Spleen (tissue), 7 donors: Measurements from ENCODE around the gene AKAP14.

Experiments
- CTCF ChIP-seq, 11 experiments: fragments of 200-600 bp in 7 of 11; fragments of 450-650 bp in 4 of 11; sonication (generic) in 4 of 11; IDR thresholded peaks in 8 of 11; conservative IDR thresholded peaks in 3 of 11; 1 replicate in 7 of 11; 2 replicates in 4 of 11; pipeline versions ENCODE4 v1.4.0 to v1.8.0; 2016 to 2021; ENCODE audit warnings: antibody characterized with exemption in 11 of 11, inconsistent platforms in 4 of 11, mild to moderate bottlenecking in 1 of 11
- POLR2A ChIP-seq, 3 donors: fragments of 450-650 bp; IDR thresholded peaks; one replicate each; pipeline ENCODE4 v1.5.1; 2017; ENCODE audit warnings: antibody characterized with exemption in 3 of 3, mild to moderate bottlenecking in 1 of 3
- POLR2AphosphoS5 ChIP-seq, 3 donors: sonication (generic); formaldehyde crosslinking; IDR thresholded peaks; one replicate each; pipeline ENCODE4 v1.5.1; 2017; ENCODE audit warnings: antibody characterized with exemption in 3 of 3
- donor health status: DM: no; HTN: no; CAD: no; lungs with moderate emphysema.
- donor health status: DM: no; HTN: no; CAD: no.
- donor health status: DM: no; HTN: no; CAD: no.

GRCh38 chrX:119871599-119872395, 23.9 kb upstream of the AKAP14 start, which contains the start of the genes NDUFA1 and RNF113A:
- TF ChIP-seq CTCF (IDR thresholded peaks at IDR 0.05 in 8 of 11, conservative IDR thresholded peaks at IDR 0.05 in 3 of 11) (peak in 1 of 11 experiments; percentile 23), POLR2A (IDR thresholded peaks at IDR 0.05) (peak in 2 of 3 donors; percentile 47 to 83), POLR2AphosphoS5 (IDR thresholded peaks at IDR 0.05) (peak; percentile 96 to 97 (median 97))
